ENCODE data around the gene SORCS2.

SORCS2 gene

GRCh38 chr4:7424553-7425111 is 232.3 kb downstream of the SORCS2 start:
- H3K4me3 ChIP-seq (ENCODE audit: low read depth, low read length), result no peak overlapping the region
- no peak for DNase-seq (ENCODE audit: low read depth)
- no peak for TF ChIP-seq CTCF (conservative IDR thresholded peaks at IDR 0.05; ENCODE audit: low read depth, low read length)

- TF ChIP-seq CTCF (conservative IDR thresholded peaks at IDR 0.05; ENCODE audit: low read depth, low read length), result no peak
- DNase-seq (ENCODE audit: low read depth), result no peak
- no peak overlapping the region for H3K4me3 ChIP-seq (ENCODE audit: low read depth, low read length)
Observed at GRCh38 chr4:7425124-7425523, 232.8 kb downstream of the SORCS2 start.

- TF ChIP-seq CTCF (conservative IDR thresholded peaks at IDR 0.05; ENCODE audit: low read depth, low read length), result no peak
- no peak overlapping the region for H3K4me3 ChIP-seq (ENCODE audit: low read depth, low read length)
- no peak for DNase-seq (ENCODE audit: low read depth)
Observed at GRCh38 chr4:7425591-7426468, 233.5 kb downstream of the SORCS2 start.

GRCh38 chr4:7426525-7427171 is 234.3 kb downstream of the SORCS2 start:
- no peak for TF ChIP-seq CTCF (conservative IDR thresholded peaks at IDR 0.05; ENCODE audit: low read depth, low read length)
- H3K4me3 ChIP-seq (ENCODE audit: low read depth, low read length), result no peak overlapping the region
- DNase-seq (ENCODE audit: low read depth), result no peak

- no peak for DNase-seq (ENCODE audit: low read depth)
- TF ChIP-seq CTCF (conservative IDR thresholded peaks at IDR 0.05; ENCODE audit: low read depth, low read length), result no peak
- no peak overlapping the region for H3K4me3 ChIP-seq (ENCODE audit: low read depth, low read length)
Observed at GRCh38 chr4:7427361-7427760, 235.0 kb downstream of the SORCS2 start.

GRCh38 chr4:7427831-7428260 is 235.5 kb downstream of the SORCS2 start:
- no peak for DNase-seq (ENCODE audit: low read depth)

More at GRCh38 chr4:7427831-7428260, 235.5 kb downstream of the SORCS2 start:
- H3K4me3 ChIP-seq (ENCODE audit: low read depth, low read length), result no peak overlapping the region
- no peak for TF ChIP-seq CTCF (conservative IDR thresholded peaks at IDR 0.05; ENCODE audit: low read depth, low read length)

Measured in choroid plexus epithelial cell (primary cell).